ENCODE measurements around the gene GRIN2C.
"Not testable (repeated sequence)": the region's sequence is repeated elsewhere in the genome, so short reads cannot be mapped to it uniquely, and the experiment has no call there.

The GRIN2C gene

GRCh38 chr17:74859459-74860228 is at the start of gene GRIN2C:
Gene GRIN2C, minus strand, starts transcription at chr17:74859885. Its CDS starts 4,793 bp downstream, at chr17:74855092.
- DNase-seq: no peak

GRCh38 chr17:74909097-74909496 is 49.4 kb upstream of the GRIN2C start:
- not testable (repeated sequence) for DNase-seq

- no peak for DNase-seq
Observed at GRCh38 chr17:74907012-74907411, 47.3 kb upstream of the GRIN2C start.

GRCh38 chr17:74906214-74906793 is 46.6 kb upstream of the GRIN2C start:
- DNase-seq: not testable (repeated sequence)

- no peak for DNase-seq
Observed at GRCh38 chr17:74904687-74905409, 45.2 kb upstream of the GRIN2C start.

GRCh38 chr17:74903671-74904070 is 44.0 kb upstream of the GRIN2C start:
- no peak for DNase-seq

- no peak for DNase-seq
Observed at GRCh38 chr17:74903034-74903433, 43.3 kb upstream of the GRIN2C start.

- no peak for DNase-seq
Observed at GRCh38 chr17:74901353-74902135, 41.9 kb upstream of the GRIN2C start.

- DNase-seq: no peak
Observed at GRCh38 chr17:74900208-74900607, 40.5 kb upstream of the GRIN2C start.

GRCh38 chr17:74898376-74898946 is 38.8 kb upstream of the GRIN2C start:
- no peak for DNase-seq

- no peak for DNase-seq
Observed at GRCh38 chr17:74893936-74894671, 34.4 kb upstream of the GRIN2C start.

- no peak for DNase-seq
Observed at GRCh38 chr17:74892974-74893911, 33.6 kb upstream of the GRIN2C start, which contains the start of gene FADS6. Gene FADS6, minus strand, starts transcription at chr17:74893633. Its CDS starts 38 bp downstream, at chr17:74893595.

GRCh38 chr17:74892013-74892841 is 32.5 kb upstream of the GRIN2C start:
- no peak for DNase-seq

- no peak for DNase-seq
Observed at GRCh38 chr17:74890554-74890953, 30.9 kb upstream of the GRIN2C start.

- no peak for DNase-seq
Observed at GRCh38 chr17:74888469-74888868, 28.8 kb upstream of the GRIN2C start.

- DNase-seq: peak; percentile 76 to 79
Observed at GRCh38 chr17:74883241-74883745, 23.6 kb upstream of the GRIN2C start.

GRCh38 chr17:74882517-74883240 is 23.0 kb upstream of the GRIN2C start:
- DNase-seq: no peak

- DNase-seq: no peak
Observed at GRCh38 chr17:74881073-74881472, 21.4 kb upstream of the GRIN2C start.

GRCh38 chr17:74879308-74879707 is 19.6 kb upstream of the GRIN2C start:
- DNase-seq: no peak

Measured in inflammatory macrophage treated with lipopolysaccharide for 1 hour (primary cell).